ENCODE data around the gene CCR5. TPM values are rescaled to one million over a fixed set of nuclear protein-coding genes. Genes with fewer than 3 reads are reported as not detected.
A peak's percentile ranks its signal among the peaks of the same experiment; 100 is the strongest.
"Not testable (repeated sequence)": the region's sequence is repeated elsewhere in the genome, so short reads cannot be mapped to it uniquely, and the experiment has no call there.

CCR5 gene
- total RNA-seq (2014; rRNA removed; shearing (Covaris generic); ENCODE audit: low replicate concordance) = not detected in 2 replicates

- H3K27me3 ChIP-seq = no peaks in the 10 kb centered on the region
- H3K4me3 ChIP-seq = no peak within 1 kb of the TSS
- no peak for DNase-seq
- H3K36me3 ChIP-seq = no peaks in the 10 kb centered on the region
- no peaks in the 10 kb centered on the region for H3K9me3 ChIP-seq
These were observed at the start of gene CCR5 for GRCh38 chr3:46370839-46371518. CCR5 (plus strand) TSS chr3:46370946; CDS start chr3:46372903, 1,957 bp downstream.

- H3K9me3 ChIP-seq = no peaks in the 10 kb centered on the region
- no peaks in the 10 kb centered on the region for H3K36me3 ChIP-seq
- no peak overlapping the region for H3K4me3 ChIP-seq
- DNase-seq = no peak
- H3K27me3 ChIP-seq = no peaks in the 10 kb centered on the region
These were observed 49.2 kb upstream of the CCR5 start for GRCh38 chr3:46321461-46322104.

- Histone ChIP-seq H3K27me3 (no peaks in the 10 kb centered on the region), H3K9me3 (0 out of 2 replicates have a peak, but pooled peaks cover 4% of the 10 kb centered on the region), H3K4me3 (no peak overlapping the region), H3K36me3 (no peaks in the 10 kb centered on the region)
- DNase-seq = no peak
These were observed 46.7 kb upstream of the CCR5 start for GRCh38 chr3:46324036-46324435.

GRCh38 chr3:46325645-46326300 lies 45.0 kb upstream of the CCR5 start:
- Histone ChIP-seq H3K4me3 (no peak overlapping the region), H3K36me3 (no peaks in the 10 kb centered on the region), H3K9me3 (0 out of 2 replicates have a peak, but pooled peaks cover 4% of the 10 kb centered on the region), H3K27me3 (no peaks in the 10 kb centered on the region)
- DNase-seq = peak; percentile 2

- peak; percentile 4 for DNase-seq
- H3K36me3 ChIP-seq, H3K9me3 ChIP-seq, H3K27me3 ChIP-seq, H3K4me3 ChIP-seq: not testable (repeated sequence)
These were observed 40.1 kb upstream of the CCR5 start for GRCh38 chr3:46330676-46331075.

GRCh38 chr3:46334741-46335478 lies 35.8 kb upstream of the CCR5 start:
- no peaks in the 10 kb centered on the region for H3K27me3 ChIP-seq
- no peaks in the 10 kb centered on the region for H3K36me3 ChIP-seq
- H3K4me3 ChIP-seq = no peak overlapping the region
- H3K9me3 ChIP-seq = no peaks in the 10 kb centered on the region
- peak; percentile 20 for DNase-seq

- no peaks in the 10 kb centered on the region for H3K9me3 ChIP-seq
- H3K27me3 ChIP-seq = no peaks in the 10 kb centered on the region
- H3K36me3 ChIP-seq = no peaks in the 10 kb centered on the region
- H3K4me3 ChIP-seq = no peak overlapping the region
- DNase-seq = no peak
These were observed 35.2 kb upstream of the CCR5 start for GRCh38 chr3:46335541-46335940.

- no peak overlapping the region for H3K4me3 ChIP-seq
- no peaks in the 10 kb centered on the region for H3K36me3 ChIP-seq
- no peaks in the 10 kb centered on the region for H3K9me3 ChIP-seq
- no peaks in the 10 kb centered on the region for H3K27me3 ChIP-seq
- no peak for DNase-seq
These were observed 32.8 kb upstream of the CCR5 start for GRCh38 chr3:46337911-46338310.

- H3K4me3 ChIP-seq = no peak overlapping the region
- no peak for DNase-seq
- no peaks in the 10 kb centered on the region for H3K27me3 ChIP-seq
These were observed 31.9 kb upstream of the CCR5 start for GRCh38 chr3:46338840-46339239.

GRCh38 chr3:46344476-46344875 lies 26.3 kb upstream of the CCR5 start:
- Histone ChIP-seq H3K36me3 (no peaks in the 10 kb centered on the region), H3K27me3 (no peaks in the 10 kb centered on the region), H3K4me3 (no peak overlapping the region), H3K9me3 (no peaks in the 10 kb centered on the region)
- DNase-seq = no peak

More at GRCh38 chr3:46338840-46339239, 31.9 kb upstream of the CCR5 start:
- Histone ChIP-seq H3K36me3 (no peaks in the 10 kb centered on the region), H3K9me3 (no peaks in the 10 kb centered on the region)

GRCh38 chr3:46348823-46349482 lies 21.8 kb upstream of the CCR5 start:
- Histone ChIP-seq H3K4me3 (no peak overlapping the region), H3K9me3 (no peaks in the 10 kb centered on the region), H3K27me3 (no peaks in the 10 kb centered on the region), H3K36me3 (no peaks in the 10 kb centered on the region)
- no peak for DNase-seq

- Histone ChIP-seq H3K9me3 (no peaks in the 10 kb centered on the region), H3K4me3 (no peak overlapping the region), H3K36me3 (no peaks in the 10 kb centered on the region), H3K27me3 (no peaks in the 10 kb centered on the region)
- no peak for DNase-seq
These were observed 21.1 kb upstream of the CCR5 start for GRCh38 chr3:46349484-46350261.

GRCh38 chr3:46350262-46350565 lies 20.5 kb upstream of the CCR5 start:
- H3K36me3 ChIP-seq = no peaks in the 10 kb centered on the region
- no peaks in the 10 kb centered on the region for H3K27me3 ChIP-seq
- DNase-seq = no peak
- no peak overlapping the region for H3K4me3 ChIP-seq
- H3K9me3 ChIP-seq = no peaks in the 10 kb centered on the region

- H3K27me3 ChIP-seq = no peaks in the 10 kb centered on the region
- H3K36me3 ChIP-seq = no peaks in the 10 kb centered on the region
- no peak for DNase-seq
These were observed 19.1 kb upstream of the CCR5 start for GRCh38 chr3:46351646-46352045.

GRCh38 chr3:46353090-46353489 lies 17.7 kb upstream of the CCR5 start:
- H3K4me3 ChIP-seq = no peak overlapping the region
- H3K36me3 ChIP-seq = no peaks in the 10 kb centered on the region
- H3K9me3 ChIP-seq = no peaks in the 10 kb centered on the region
- no peak for DNase-seq
- H3K27me3 ChIP-seq = no peaks in the 10 kb centered on the region

More at GRCh38 chr3:46351646-46352045, 19.1 kb upstream of the CCR5 start:
- Histone ChIP-seq H3K9me3 (no peaks in the 10 kb centered on the region), H3K4me3 (no peak overlapping the region)
